ENCODE results near the gene SEMA3C.
"Not testable (repeated sequence)": the region's sequence is repeated elsewhere in the genome, so short reads cannot be mapped to it uniquely, and the experiment has no call there.

SEMA3C gene

DNA sequence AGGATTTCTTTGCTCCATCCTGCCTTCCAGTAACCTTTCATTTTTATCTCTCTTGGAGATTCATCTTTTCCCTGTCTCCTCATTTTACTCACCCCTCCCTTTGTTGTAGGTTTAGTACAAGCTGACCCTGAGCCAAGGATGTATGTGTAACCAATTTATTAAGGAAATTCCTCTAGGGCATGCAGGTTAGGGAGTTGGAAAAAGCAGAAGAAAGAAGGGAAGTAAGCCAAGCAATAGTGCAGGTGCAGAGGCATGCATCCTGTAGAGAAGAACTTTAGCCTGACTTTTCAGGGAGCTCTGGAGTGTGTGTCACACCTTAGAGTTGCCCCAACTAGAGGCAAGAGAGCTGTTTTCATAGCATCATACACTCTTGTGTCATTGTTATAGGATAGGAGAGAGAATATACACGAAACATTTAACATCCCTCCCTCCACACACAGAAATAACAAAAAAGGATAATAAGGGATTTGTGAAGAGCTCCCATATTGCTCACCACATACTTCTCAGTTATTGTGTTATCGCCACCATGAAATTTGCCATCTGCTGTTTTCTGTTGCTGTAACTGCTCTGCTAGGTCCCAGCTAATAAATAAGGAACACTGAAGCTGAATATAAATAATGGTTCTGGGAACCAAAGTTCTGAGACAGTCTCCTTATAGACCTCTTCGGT, 21.8 kb upstream of the SEMA3C start:
- Mint-ChIP-seq H3K27me3 (no peaks in the 10 kb centered on the region), H3K27ac (no peak overlapping the region), H3K9me3 (peaks cover 14% of the 10 kb centered on the region), H3K4me3 (no peak overlapping the region), H3K36me3 (no peaks in the 10 kb centered on the region), H3K4me1 (no peaks in the 10 kb centered on the region)
- ATAC-seq = no peak

DNA sequence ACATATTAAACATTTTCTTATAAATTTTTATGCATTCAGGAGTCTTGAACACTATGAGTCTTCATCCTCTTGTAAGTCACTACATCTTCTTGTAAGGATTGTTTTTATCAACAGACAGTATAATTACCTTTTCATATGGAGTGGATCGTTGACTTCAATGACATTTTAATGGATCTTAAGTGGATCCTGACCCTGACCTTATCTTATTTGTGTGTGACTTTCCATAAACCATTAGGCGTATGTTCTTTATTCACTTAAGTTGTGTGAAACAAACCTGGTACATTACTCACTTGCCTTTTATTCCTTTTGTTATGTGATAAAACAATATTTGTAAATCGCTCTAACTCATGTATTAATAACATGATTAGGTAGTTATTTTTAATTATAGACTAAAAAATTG, 18.5 kb upstream of the SEMA3C start:
- no peaks in the 10 kb centered on the region for H3K4me1 Mint-ChIP-seq
- no peaks in the 10 kb centered on the region for H3K36me3 Mint-ChIP-seq
- ATAC-seq = no peak
- H3K9me3 Mint-ChIP-seq = peaks cover 9% of the 10 kb centered on the region
- no peak overlapping the region for H3K27ac Mint-ChIP-seq
- no peak overlapping the region for H3K4me3 Mint-ChIP-seq
- H3K27me3 Mint-ChIP-seq = no peaks in the 10 kb centered on the region

DNA sequence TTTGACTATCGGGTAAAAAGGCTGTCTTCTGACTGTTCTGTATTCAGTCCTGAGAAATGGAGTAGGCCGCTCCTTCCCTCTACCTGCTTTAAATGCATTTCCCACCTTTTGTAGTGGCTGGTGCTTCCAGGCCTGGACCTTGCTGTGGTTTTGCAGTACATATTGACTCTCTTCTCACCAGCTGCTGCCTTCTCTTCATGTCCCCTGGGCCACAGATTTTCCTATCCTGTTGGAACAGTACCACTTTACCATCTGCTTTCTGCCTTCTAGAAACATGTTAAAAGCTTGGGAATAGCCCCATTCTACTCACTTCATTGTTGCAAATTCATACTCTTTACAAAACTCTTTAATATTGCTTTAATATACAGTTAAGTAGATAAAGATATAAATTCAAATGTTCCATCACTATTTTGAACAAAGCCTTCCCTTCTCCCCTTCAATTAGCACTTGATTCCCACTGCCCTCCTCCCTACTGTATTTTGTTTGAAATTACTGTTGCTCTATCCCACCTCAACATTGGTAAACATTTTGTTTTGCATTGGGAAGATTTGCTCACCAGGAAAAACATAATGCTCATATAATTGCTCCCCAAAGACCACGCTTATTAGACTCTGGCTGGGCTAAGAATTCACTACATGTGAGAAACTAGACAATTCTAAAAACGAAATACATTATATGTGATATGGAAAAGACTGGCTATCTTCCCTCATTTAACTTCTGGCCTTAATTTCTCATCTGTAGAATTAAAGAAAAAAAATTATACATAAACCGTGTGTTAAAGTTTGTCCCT, 17.3 kb upstream of the SEMA3C start:
- Mint-ChIP-seq H3K4me1 (no peaks in the 10 kb centered on the region), H3K36me3 (no peaks in the 10 kb centered on the region), H3K27ac (no peak overlapping the region), H3K4me3 (no peak overlapping the region), H3K9me3 (peaks cover 12% of the 10 kb centered on the region), H3K27me3 (no peaks in the 10 kb centered on the region)
- no peak for ATAC-seq

DNA sequence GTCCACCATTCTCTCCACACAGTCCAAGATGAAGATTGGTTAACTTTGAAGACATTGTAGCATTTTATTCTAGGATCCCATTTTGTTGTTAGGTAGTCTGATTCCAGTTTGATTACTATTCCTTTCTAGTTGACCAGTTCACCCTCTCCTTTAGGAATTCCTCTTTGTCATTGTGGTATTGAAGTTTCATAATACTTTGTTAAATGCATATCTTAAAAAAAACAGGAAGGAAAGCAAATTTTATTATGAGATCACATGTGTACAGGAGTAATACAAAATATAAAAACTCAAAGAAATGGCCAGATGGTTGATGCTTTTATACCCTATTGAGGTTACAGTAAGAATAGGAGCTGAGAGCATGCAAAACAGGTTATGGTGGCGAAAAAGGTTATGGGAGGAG, 15.5 kb upstream of the SEMA3C start:
- Mint-ChIP-seq H3K4me1 (no peaks in the 10 kb centered on the region), H3K27ac (no peak overlapping the region), H3K36me3 (no peaks in the 10 kb centered on the region), H3K4me3 (no peak overlapping the region), H3K9me3 (peaks cover 12% of the 10 kb centered on the region), H3K27me3 (no peaks in the 10 kb centered on the region)
- no peak for ATAC-seq

DNA sequence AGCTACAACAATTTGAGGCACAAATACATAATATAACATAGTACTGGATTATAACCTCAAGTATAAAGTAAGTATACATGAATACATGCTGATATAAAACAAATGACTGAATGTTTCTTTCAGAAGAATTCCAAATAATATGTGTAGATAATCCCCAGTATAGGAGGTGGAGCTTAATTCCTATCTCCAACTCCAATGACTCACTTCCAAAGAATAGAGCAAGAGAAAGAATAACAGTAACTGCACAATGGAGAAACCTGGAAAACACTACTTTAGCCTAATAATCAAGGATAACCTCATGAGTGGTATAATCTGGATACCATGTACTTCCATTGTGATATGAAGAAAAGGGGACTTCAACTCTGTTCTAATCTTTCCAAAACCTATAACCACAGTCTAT, 13.7 kb upstream of the SEMA3C start:
- H3K27ac Mint-ChIP-seq = no peak overlapping the region
- no peaks in the 10 kb centered on the region for H3K27me3 Mint-ChIP-seq

DNA sequence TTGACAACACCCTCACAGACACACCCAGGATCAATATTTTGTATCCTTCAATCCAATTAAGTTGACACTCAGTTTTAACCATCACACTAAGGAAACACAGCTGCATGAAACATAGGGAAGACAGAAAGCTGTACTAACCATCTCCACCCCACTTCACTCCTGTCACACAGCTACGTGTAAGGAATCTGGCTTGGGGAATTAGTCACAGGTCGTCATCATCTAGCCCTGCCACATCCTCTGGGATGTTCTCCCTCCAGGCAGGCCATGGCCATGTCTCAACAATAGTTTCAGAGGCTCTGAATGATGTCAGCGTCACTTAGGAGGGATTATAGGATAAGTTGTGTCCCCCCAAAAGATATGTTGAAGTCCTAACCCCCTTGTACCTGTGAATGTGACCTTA, 10.8 kb upstream of the SEMA3C start:
- no peaks in the 10 kb centered on the region for H3K4me1 Mint-ChIP-seq
- H3K27ac Mint-ChIP-seq = no peak overlapping the region
- H3K9me3 Mint-ChIP-seq = peaks cover 9% of the 10 kb centered on the region
- ATAC-seq = no peak
- H3K27me3 Mint-ChIP-seq = no peaks in the 10 kb centered on the region
- no peaks in the 10 kb centered on the region for H3K36me3 Mint-ChIP-seq
- no peak overlapping the region for H3K4me3 Mint-ChIP-seq

More for the DNA sequence above, 13.7 kb upstream of the SEMA3C start:
- Mint-ChIP-seq H3K36me3 (no peaks in the 10 kb centered on the region), H3K4me3 (no peak overlapping the region), H3K9me3 (peaks cover 11% of the 10 kb centered on the region), H3K4me1 (no peaks in the 10 kb centered on the region)
- ATAC-seq = no peak

DNA sequence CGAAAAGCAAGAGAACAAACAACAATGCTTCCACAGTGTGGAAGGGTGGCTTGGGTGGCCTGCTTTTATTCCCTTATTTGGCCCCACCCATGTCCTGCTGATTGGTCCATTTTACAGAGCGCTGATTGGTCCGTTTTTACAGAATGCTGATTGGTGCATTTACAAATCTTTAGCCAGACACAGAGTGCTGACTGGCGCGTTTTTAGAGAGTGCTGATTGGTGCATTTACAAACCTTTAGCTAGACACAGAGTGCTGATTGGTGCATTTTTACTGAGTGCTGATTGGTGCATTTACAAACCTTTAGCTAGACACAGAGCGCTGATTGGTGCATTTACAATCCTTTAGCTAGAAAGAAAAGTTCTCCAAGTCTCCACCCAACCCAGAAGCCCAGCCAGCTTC, 8.1 kb upstream of the SEMA3C start:
- not testable (repeated sequence) for H3K27ac Mint-ChIP-seq, H3K36me3 Mint-ChIP-seq, H3K9me3 Mint-ChIP-seq, H3K4me3 Mint-ChIP-seq, H3K27me3 Mint-ChIP-seq, ATAC-seq, H3K4me1 Mint-ChIP-seq

DNA sequence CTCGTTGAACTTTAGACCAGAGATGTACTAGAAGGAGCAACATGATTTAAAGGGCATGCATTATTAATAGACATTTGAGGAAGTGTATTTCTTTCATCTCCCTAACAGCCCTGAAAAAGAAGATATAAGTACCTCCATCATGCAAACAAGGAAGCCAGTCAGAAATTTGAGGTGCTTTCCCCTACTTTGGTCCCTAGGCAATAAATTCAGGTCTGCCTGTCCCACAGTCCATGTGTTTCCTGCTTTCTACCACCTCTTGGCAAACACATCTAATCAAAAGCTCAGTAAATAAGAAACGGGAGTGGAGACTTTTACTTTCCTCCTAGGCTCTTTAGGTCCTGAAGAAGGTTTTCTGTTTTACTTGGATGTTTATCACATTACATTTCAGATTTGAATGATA, 5.2 kb upstream of the SEMA3C start:
- peaks cover 3% of the 10 kb centered on the region for H3K9me3 Mint-ChIP-seq
- no peaks in the 10 kb centered on the region for H3K27me3 Mint-ChIP-seq
- H3K4me1 Mint-ChIP-seq = no peaks in the 10 kb centered on the region
- no peaks in the 10 kb centered on the region for H3K36me3 Mint-ChIP-seq
- no peak for ATAC-seq
- no peak overlapping the region for H3K4me3 Mint-ChIP-seq
- H3K27ac Mint-ChIP-seq = no peak overlapping the region

DNA sequence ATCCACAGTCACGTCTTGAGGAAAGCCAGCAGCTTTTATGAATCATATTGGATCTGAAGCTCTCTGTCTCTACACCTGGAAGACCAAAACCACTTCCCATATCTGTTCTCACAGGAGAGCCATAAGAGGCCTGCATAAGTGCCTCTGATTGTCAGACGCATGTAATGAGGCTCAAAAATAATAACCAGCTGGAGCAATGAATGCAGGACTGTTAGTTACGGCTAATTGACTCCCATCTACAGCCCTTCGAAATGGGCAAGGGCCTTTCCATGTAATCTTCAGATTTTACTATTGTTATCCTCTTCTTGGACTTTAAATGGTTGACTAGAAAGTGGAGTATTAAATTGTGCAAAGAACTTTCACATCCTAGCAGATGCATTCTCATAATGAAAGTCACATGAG, 4.4 kb upstream of the SEMA3C start:
- no peak for ATAC-seq
- no peaks in the 10 kb centered on the region for H3K36me3 Mint-ChIP-seq
- H3K4me3 Mint-ChIP-seq = no peak overlapping the region
- no peaks in the 10 kb centered on the region for H3K9me3 Mint-ChIP-seq
- no peaks in the 10 kb centered on the region for H3K4me1 Mint-ChIP-seq
- no peak overlapping the region for H3K27ac Mint-ChIP-seq
- H3K27me3 Mint-ChIP-seq = peaks cover 6% of the 10 kb centered on the region

DNA sequence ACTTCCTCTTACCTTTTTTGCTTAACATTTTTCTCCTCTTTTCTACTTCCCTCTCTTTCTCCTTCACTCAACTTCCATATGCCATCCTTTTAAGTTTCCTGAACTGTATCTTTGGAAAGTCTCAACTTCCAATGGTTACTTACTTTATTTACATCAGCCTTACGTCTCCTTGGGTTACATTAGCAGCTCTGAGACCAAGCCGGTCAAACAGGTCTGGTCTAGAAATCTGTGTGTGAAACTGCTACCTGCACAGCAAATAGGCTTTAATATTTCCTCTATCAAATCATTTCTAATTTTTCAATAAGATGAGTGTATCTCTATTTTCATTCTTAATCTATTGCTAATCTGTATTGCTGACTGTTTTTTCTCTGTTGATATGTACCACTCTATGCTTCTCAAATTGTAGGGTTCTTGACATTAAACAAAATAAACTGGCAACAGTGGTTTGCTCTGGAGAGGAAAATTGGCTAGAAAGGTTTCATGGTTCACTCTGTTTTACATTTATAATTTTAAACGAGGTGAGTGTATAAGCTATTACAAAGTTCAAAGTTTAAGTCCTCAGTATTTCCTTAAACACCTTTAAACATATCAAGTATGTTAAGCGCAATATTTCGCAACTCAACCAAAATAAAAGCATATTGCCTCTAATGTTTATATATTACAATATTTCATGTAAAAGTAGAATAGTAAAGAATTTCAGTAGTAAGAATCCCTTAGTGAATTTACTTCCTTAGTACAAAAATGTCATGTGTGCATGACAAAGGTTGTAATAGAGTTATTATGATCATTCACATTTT, 3.6 kb upstream of the SEMA3C start:
- H3K27me3 Mint-ChIP-seq = peaks cover 9% of the 10 kb centered on the region
- H3K4me1 Mint-ChIP-seq = no peaks in the 10 kb centered on the region
- no peak for ATAC-seq
- H3K36me3 Mint-ChIP-seq = no peaks in the 10 kb centered on the region
- H3K4me3 Mint-ChIP-seq = no peak overlapping the region
- no peaks in the 10 kb centered on the region for H3K9me3 Mint-ChIP-seq
- no peak overlapping the region for H3K27ac Mint-ChIP-seq

DNA sequence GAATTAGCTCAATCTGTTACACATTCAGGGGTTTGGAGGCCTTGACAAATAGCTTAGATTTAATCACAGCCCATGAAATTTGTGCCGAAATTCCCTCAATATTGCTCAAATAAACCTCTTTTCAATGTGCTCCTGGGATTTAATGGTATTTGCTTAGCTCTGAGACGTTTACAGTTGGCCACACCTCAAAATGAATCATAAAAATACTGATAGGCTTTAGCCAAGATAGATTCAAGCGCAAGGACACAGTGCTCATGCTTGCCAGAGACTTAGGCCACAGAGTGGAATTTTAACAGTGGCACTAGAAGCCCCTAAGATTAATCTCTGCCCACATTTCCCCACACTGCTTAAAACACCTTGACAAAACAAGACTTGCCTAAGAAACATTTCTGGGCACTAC, 2.3 kb upstream of the SEMA3C start:
- Mint-ChIP-seq H3K36me3 (no peaks in the 10 kb centered on the region), H3K27me3 (peaks cover 9% of the 10 kb centered on the region), H3K27ac (no peak overlapping the region), H3K4me3 (no peak overlapping the region), H3K4me1 (no peaks in the 10 kb centered on the region), H3K9me3 (no peaks in the 10 kb centered on the region)
- no peak for ATAC-seq

DNA sequence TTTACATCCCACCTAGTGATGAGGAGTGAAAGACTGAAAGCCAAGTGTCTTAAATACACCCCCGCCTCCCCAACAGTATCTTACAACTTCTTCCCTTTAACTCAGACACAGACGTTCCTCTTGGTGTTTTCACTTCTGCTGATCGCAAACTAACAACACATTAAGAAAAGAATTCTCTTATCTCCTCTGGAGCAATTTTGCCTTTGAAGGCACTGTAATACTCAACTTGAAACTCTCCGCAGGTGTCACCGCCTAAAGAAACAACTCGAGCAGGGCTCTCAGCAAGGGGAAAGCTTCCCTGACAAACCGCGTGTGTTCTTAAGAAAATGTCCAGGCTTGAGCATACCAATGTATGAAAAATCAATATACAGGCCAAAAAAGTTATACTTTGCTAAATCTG, 452 bp downstream of the SEMA3C start:
- Mint-ChIP-seq H3K9me3 (no peaks in the 10 kb centered on the region), H3K27ac (no peak overlapping the region), H3K27me3 (peaks cover 9% of the 10 kb centered on the region), H3K4me3 (no peak overlapping the region), H3K36me3 (no peaks in the 10 kb centered on the region), H3K4me1 (no peaks in the 10 kb centered on the region)
- peak; percentile 34 for ATAC-seq

DNA sequence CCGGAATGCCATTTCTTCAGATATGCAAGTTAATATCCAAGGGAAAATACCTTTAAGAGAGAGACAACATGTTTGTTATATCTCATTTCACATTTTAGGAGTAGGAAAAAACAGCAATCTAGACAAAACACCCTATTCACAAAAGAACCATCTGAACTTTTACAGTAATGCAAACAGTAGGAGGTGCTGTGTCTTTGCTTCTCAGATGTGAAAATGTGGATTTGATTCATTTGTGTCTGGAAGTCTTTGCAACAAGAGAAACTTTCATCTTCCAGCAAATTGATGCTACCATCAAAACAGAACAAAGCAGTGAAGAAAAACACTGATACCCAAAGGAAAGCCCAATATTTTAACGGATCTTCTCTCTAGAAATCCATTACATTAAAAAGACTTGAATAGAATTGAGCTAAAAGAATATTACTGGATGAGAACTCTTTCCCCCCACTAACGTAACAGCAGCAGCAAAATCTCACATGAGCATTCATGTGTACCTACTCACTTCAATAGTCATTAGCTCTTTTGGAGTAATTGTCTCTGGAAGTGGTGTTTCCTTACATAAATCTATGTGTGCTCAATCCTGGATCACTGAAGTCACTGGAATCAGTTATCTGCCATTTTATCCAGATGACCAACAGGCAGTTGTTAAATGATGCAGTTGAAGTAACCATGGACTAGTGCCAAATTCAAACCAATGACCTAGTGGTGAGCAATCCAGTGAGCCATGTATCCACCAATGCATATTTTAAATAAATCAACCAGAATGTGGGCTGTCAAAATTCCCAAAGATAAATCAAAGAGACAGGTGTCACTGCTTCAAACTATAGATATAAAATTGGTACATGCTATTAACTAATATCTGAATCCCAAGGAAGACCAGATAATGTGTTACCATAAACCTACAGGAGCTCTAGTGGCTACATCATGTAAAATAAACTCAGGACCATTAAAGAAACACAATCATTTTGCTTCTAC, 1.8 kb downstream of the SEMA3C start:
- Mint-ChIP-seq H3K36me3 (no peaks in the 10 kb centered on the region), H3K9me3 (no peaks in the 10 kb centered on the region), H3K27ac (no peak overlapping the region), H3K27me3 (peaks cover 9% of the 10 kb centered on the region), H3K4me3 (no peak overlapping the region), H3K4me1 (no peaks in the 10 kb centered on the region)
- ATAC-seq = no peak

DNA sequence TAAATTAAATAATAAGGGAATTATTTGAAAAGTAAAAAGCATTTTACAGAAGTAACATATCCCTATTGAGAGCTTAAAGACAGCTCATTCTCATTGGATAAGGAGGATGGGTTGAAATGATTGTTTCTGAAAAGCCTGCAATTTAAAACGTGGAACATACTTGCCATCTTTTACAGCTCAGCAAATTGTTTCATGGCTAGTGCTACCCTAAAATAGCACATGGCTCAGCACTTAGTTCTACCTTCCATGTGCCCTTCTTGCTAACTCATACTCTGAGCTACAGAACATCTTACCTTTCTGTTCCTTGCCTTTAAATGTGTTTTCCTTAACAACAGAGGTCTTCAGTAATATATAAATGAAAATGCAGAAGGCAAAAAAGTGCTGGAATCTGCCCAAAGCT, 8.6 kb downstream of the SEMA3C start:
- no peaks in the 10 kb centered on the region for H3K36me3 Mint-ChIP-seq
- H3K27me3 Mint-ChIP-seq = no peaks in the 10 kb centered on the region
- no peak overlapping the region for H3K27ac Mint-ChIP-seq
- no peaks in the 10 kb centered on the region for H3K4me1 Mint-ChIP-seq
- H3K9me3 Mint-ChIP-seq = no peaks in the 10 kb centered on the region
- ATAC-seq = no peak
- no peak overlapping the region for H3K4me3 Mint-ChIP-seq

DNA sequence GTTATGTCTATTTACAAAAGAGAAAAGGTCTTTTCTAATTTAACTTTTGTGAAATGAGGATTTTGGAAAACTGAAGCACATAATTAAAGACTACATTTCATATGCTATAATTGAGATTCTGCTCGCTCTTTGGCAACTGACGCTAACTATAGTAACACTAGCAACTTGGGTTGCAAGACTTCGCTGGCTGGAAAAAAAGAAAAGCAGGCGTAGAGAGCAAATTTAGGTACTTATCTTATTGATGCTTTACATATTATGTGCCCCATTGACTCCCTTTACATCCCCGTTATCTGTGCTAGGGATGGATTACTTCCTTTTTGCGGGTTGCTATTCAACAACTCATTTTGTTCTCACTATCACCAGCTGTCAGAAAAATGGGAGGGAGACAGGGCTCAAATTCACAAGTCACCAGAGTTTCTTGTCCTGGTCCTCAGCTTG, 10.5 kb downstream of the SEMA3C start:
- Mint-ChIP-seq H3K36me3 (no peaks in the 10 kb centered on the region), H3K27ac (no peak overlapping the region), H3K4me3 (no peak overlapping the region), H3K27me3 (no peaks in the 10 kb centered on the region), H3K9me3 (no peaks in the 10 kb centered on the region), H3K4me1 (no peaks in the 10 kb centered on the region)
- ATAC-seq = no peak

Measured in stimulated activated memory B cell treated with anti-CD40 and anti-IgM and Interleukin-4, amounts not matched to agents 10 μg/mL and 1 μg/mL and 100 μg/mL, for 72 hours (primary cell).